Fibroblast of skin of left biceps (primary cell): ENCODE measurements around the gene CARHSP1.
A peak's percentile ranks its signal among the peaks of the same experiment; 100 is the strongest.
"Not testable (repeated sequence)": the region's sequence is repeated elsewhere in the genome, so short reads cannot be mapped to it uniquely, and the experiment has no call there.

Source experiments
- DNase-seq, 2 experiments: peaks; one replicate each; pipeline ENCODE4 v3.0.0-alpha.2; 2013; ENCODE audit warnings: low read depth in 2 of 2

The CARHSP1 gene

DNA sequence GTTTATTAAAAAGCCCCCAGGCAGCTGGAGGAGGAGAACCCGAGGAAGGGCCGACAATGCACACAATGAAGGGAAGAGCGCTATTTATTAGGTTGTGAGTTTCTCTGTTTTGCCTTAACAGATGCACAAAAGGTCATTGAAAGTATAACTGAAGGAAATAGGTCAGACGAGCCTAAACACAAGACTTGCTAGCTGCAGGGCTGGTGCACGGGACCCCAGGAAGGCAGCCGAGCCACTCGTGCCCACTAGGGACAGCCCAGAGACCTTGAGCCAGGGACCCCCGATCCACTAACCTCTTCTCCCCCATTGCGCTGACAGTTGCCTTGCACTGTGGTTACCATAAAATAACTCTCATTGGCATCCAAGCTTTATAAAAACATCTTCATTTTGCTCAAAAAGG lies 24.6 kb upstream of the CARHSP1 start:
- DNase-seq, result no peak

DNA sequence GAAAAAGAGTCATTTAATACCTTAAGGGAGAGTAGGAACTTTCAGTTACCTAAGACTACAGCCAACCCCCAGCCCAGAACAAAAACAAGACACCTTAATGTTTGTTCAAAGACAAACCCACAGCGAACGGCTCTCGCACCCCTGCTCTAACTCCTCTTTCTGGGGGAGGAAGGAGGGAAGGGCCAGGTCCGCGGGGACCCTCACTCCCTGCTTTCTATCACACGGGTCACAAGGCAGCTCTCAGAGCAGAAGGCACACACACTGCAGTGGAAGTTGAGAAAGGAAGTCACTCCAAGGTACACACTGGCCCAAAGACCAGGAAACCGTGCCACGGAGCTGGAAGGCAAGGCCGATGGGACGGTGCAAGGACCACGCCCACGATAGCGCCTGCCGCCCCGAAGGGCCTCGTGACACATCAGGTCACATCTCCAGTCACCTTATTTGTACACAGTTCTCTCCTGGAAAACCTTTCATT lies 23.3 kb upstream of the CARHSP1 start:
- DNase-seq, result no peak

DNA sequence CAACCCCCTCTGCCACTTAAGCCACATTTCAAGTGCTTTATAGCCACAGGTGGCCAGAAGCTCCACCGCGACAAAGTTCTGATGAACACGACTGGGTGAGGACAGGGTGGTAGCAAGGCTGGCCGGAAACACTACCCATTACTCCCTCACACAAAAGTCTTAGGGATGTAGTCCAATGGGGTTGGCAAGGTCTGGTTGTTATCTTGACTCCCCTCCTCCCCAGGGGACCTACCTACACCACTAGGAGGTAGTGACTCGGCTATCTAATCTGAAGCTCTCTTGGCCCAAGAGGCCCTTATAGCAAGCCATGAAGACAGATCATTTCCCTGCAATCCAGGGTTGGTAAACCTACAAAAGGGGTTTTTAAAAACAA lies 21.7 kb upstream of the CARHSP1 start:
- DNase-seq, result no peak

DNA sequence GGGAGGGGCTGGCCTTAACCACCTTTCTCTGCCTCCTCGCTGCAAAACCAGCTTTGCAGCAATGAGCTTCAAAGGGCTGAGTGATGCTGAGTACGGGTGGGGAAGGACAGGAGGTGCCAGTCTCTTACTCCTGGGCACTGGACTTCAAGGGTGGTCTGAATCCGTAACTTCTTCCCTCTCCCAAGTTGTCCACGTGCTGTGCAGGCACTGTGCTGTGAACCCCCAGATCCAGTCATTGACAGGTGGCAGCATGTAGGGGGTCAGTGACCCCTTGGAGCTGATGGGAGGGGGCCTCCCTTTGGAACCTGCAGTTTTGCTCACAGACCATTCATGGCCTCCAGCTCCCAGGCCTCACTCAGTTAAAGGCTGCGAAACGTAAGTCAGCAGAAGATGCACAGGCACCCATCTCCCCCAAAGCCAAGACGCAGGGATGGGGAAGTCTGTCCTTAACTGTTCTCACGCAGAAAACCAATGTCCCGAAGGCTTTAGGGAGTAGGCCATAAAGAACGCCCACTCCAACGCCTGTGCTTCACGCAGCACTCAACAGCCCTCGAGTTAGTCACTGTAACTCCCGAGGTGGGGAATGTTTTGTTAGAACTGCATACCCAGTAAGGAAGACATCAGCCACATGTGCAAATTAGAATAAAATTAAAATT lies 21.2 kb upstream of the CARHSP1 start:
- DNase-seq, result no peak

DNA sequence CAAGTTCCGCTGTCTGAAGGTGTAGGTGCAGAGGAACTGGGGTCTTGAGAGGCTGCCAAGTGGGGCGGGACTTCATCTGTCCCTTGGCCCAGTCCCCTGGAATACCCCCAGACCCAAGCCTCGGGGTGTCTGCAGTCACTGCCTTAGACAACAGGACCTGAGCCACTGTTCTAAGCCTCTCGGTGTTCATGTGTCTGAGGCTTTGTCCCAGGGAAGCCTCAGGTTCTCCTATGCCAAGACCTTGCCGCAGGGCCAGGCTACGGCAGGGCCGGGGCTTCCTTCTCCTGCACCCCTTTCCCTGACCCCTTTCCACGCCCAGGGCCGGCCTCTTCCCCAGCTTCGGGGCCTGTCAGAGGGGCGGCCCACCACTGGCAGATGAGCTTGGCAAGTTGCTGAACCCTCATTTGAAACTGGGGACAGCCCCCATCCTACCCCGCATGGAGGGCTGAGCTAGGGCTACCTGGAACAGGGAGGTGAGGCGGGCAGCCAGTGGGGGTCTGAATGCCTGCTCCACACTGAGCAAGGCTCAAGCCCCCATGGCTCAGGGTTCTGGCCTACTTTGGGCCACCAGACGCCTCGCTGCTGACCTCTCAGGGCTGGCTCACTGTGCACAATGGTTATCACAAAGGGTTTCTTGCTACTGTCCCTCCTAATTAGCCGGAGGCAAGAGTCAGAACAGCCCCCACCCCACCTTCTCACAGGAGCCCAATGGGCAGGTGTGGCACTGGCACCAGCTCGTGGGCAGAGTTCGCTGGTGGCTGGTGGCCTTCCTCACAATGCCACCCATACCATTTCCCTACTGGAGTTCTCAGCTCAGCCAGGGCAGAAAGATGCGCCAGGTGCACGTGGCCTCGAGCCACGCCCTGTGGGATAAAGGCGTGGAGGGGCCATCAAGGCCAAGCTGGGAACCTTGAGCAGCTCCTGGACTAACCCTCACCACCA lies 20.4 kb upstream of the CARHSP1 start:
- no peak for DNase-seq

DNA sequence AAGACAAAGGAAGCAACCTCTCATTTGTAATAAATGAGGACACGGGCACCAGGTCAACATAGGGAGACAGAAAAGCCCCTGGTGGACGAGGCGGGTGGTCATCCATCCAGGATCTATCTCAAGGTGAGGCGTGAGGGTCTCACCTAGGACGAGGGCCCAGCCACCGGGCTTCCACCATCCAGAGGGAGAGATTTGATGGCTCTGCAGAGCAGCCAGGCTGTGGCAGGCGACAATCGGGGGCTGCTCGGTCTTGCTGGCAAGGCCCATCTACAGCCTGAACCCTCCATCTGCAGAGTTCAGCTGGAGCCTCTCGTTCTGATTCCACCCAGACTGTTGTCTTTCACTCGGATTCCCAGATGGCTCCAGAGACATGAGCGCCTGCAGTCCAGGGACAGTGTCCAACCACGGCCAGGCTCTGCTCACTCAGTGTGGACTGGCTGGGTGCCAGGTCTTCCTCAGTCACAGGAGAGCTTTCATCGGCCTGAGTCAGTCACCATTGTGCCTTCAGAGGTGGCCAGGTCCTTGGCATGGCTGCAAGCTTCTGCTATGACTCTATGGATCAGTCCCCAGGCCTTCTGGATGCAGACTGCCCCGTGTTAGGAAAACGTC lies 19.2 kb upstream of the CARHSP1 start:
- DNase-seq, result no peak

DNA sequence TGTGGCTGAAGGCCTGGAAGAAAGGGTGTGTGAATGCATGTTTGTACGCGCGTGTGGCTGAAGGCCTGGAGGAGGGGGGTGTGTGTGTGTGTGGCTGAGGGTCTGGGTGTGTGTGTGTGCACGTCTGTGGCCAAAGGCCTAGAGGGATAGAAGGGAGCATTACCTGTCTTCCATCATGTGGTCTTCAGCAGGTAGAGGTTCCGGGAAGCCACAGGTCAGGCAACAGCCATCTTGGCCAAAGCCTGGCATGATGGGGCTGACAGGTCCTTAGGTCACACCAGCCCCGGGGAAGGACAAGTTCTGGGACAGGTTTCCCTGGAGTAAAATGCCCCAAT lies 18.6 kb upstream of the CARHSP1 start:
- no peak for DNase-seq

DNA sequence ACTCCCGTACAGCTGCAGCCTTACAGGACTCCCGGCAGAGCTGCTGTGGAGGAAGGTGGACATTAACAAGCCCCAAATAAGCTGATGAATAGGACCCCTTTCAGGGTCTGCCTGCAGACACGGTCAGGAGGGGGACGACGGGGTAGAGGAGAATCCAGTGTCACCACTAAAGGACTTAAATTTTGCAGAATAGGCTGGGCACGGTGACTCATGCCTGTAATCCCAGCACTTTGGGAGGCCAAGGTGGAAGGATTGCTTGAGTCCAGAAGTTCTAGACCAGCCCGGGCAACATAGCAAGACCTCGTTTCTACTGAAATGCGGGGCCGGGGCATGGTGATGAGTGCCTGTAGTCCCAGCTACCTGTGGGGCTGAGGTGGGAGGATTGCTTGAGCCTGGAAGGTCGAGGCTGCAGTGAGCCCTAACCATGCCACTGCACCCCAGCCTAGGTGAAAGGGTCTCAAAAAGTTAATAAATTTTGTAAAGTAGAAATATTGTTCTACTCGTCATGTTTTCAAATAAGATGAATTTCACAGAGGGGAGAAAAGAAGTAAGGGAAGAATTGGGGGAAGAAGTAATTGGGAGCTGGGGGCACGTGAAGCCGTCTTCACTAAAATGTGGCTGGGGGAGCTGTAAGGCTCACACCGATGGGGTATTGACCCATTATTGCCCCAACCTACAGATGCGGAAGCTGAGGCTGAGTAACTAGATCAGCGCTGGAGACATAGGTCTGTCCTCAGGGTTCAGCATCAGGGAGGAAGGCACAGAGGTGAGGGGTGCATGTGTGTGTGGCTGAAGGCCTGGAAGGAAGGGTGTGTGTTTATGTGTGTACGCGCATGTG lies 18.0 kb upstream of the CARHSP1 start:
- DNase-seq, result no peak

DNA sequence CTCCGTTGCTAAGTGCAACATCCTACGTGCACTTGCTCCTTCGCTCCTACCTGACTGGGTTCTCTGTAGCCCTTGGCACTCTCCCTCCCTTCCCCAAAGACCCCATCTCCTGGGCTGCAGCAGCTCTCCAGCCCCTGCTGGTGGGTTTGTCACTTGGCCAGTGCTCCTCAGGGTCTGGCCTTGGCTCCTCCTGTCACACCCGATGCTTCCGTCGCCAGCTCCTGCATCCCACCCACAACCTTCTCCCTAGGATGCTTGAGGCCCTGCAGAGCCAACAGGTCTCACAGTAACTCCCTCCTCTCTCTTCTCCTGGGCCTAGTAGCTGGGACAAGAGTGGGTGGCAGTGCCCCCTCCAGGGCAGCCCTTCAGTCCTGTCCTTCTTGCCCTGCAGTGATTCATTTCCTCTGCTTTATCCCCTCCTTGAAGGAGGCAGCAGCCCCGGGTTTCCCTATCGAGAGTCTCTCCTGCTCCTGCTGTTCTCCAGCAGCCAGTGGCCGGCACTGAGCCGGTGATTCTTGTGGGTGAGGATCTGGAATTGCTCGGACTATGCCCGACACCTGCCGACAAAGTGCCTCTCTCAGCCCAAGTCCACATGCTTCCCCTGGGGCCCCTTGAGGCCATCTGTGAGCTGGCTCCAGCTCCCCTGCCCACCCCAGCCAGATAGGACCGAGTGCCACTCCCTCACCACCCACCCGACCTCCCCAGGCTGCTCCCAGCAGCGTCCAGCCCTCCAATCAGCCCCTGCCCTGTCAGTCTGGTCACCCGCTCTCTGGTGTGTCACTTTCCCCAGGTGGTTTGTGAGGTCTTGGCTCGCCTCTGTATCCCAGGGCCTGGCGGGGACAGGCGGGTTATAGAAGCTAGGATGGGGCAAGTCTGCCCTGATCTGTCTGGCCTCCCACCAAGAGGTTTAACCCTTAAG lies 17.1 kb upstream of the CARHSP1 start:
- DNase-seq, result no peak

DNA sequence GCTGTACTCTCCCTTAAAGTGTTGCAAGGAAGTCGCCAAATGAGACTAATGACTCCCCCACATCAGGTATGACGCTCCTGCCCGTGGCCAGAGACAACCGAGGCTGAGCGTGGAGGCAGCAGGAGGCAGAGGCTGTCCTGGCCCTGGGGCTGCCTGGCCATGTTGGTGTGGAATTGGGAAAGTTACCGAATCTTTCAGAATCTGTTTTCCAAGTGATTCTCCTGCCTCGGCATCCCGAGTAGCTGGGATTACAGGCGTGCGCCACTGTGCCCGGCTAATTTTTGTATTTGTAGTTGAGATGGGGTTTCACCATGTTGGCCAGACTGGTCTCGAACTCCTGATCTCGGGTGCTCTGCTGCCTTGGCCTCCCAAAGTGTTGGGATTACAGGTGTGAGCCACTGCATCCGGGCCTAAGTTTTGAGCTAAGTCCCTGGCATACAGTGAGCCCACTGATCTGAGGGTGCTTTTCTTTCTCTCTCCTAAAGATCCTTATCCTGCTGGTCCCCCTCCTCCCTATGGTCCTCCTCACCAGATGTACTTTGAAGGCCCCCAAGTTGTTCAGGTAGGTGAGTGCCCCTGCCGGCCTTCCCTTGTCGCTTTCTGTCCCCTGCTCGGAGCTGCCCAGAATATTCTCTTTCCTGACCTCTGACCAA lies 14.0 kb upstream of the CARHSP1 start:
- DNase-seq, result no peak

DNA sequence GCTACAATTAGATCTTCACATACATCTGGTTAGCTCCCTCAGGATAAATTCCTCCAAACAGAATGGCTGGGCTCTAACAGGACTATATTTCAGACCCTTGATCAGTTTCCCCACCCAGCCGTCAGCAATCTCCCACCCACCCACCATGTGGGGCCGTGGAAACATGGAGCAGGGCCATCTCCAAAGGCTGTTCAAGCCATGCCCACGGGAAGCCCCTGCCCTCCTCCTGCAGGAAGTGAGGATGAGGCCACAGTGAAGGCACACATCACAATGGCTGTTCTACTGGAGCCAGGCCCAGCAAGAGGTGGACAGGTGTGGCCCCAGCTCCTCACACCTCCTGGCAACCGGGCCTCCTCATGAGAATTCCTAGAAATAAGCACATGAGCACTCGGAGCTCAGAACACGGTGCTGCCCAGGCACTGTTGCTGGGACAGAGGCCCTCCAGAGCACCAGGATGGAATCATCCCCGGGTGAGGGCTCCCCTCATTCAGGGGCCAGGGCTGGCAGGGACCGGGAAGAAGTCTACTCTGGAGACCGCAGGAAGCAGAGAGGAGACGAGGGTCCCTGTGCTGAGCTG lies 13.3 kb upstream of the CARHSP1 start, which contains the start of gene LITAFD:
TSS of gene LITAFD (plus strand) at position 311 of the 577 bp plus-strand sequence. CDS start 2,005 bp downstream, outside the sequence.
- DNase-seq, result no peak

DNA sequence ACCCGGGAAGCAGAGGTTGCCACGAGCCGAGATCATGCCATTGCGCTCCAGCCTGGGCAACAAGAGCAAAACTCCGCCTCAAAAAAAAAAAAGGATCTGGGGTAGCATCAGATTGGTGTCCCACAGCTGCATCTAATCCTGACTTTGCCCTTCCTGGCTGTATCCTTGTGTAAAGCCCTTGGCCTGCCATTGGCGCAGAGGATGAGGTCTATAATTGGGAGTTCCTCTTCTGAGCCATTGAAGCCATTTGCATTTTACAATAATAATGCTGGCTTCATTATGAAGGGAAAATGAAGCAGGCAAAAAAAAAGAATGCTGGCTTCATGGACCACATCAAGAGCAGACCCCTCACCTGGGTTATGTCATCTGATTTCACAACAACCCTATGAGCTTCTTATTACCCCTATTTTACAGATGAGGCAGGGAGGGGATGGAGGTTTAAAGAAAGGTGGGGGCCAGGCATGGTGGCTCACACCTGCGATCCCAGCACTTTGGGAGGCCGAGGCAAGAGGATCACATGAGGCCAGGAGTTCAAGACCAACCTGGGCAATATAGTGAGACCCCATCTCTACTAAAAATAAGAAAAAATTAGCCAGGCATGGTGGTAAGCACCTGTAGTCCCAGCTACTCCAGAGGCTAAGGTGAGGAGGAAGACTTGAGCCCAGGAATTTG lies 12.2 kb upstream of the CARHSP1 start:
- DNase-seq, result no peak

DNA sequence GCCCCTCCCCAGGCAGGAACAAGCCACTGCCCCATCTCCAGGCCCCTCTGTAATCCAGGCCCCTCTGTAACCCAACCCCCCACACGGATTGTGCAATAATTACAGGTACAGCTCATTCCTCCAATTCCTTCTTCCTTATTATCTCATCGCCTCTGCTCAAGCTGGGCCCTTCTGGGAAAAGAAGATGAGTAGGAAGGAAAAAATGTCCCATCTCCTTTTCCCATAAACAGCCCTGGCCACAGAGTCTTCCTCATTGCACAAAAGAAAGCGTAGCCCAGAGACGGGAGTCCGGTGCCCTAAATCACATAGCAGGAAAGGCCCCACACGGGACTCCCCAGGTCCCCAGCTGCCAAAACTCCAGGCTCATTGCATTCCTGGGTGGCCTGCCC lies 9.7 kb upstream of the CARHSP1 start:
- DNase-seq, result peak; percentile 80 to 82

DNA sequence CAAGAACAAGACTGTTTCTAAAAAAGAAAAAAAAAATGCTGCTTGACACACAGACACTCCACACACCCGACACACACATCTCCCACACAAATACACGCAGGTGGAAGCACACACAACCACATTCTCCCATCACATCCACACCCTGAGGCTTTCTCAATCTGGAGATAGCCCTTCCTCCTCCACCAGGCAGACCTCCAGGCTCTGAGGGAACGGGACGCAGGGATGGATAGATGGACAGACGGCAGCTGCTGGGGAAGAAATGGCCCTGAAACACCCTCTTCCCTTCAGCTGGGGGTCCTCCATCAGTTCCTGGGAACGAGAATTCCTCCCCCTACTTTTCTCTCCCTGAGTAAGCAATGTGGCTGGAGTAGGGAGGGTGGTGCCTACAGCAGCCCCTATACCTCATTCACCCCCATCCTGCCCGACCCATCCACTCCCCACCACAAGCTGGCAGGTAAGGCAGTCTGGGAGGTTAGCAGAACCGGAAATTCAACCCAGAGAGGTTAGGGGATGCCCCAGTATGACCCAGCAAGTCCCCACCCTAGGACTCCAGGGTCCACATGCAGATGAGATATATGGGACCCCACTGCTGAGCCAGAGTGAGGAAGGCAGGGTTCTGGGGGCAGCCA lies 9.2 kb upstream of the CARHSP1 start:
- no peak for DNase-seq

DNA sequence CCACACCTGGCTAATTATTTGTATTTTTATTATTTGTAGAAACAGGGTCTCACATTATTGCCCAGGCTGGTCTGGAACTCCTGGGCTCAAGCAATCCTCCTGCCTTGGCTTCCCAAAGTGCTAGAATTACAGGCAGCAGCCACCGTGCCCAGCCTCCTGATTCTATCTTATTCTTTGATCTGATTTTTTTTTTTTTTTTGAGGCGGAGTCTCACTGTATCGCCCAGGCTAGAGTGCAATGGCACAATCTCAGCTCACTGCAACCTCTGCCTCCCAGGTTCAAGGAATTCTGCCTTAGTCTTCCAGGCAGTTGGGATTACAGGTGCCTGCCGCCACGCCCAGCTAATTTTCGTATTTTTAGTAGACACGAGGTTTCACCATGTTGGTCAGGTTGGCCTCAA lies 6.5 kb upstream of the CARHSP1 start:
- DNase-seq, result not testable (repeated sequence)

DNA sequence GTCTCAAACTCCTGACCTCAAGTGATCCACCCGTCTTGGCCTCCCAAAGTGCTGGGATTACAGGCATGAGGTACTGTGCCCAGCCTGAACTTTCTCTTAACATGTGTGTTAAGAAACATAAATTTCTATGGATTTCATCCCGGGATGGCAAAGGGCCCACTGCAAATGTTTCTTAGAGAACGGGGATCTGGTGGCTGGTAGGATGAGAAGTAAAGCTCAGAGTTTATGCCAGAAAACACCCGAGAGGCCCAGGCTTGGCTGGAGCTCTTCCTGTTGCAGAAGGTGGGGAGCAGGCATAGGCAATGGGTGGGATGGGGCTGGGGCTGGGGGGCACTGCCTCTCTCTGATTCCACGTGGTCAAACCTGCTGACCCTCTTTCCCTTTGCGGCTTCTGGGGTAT lies 5.6 kb upstream of the CARHSP1 start:
- peak; percentile 25 to 38 for DNase-seq

DNA sequence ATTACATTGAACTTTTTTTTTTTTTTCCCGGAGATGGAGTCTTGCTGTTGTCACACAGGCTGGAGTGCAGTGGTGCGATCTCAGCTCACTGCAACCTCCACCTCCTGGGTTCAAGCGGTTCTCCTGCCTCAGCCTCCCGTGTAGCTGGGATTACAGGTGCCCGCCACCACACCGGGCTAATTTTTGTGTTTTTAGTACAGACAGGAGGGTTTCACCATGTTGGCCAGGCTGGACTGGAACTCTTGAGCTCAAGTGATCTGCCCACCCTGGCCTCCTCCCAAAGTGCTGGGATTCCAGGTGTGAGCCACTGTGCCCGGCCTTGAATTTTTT lies 5.0 kb upstream of the CARHSP1 start:
- not testable (repeated sequence) for DNase-seq

DNA sequence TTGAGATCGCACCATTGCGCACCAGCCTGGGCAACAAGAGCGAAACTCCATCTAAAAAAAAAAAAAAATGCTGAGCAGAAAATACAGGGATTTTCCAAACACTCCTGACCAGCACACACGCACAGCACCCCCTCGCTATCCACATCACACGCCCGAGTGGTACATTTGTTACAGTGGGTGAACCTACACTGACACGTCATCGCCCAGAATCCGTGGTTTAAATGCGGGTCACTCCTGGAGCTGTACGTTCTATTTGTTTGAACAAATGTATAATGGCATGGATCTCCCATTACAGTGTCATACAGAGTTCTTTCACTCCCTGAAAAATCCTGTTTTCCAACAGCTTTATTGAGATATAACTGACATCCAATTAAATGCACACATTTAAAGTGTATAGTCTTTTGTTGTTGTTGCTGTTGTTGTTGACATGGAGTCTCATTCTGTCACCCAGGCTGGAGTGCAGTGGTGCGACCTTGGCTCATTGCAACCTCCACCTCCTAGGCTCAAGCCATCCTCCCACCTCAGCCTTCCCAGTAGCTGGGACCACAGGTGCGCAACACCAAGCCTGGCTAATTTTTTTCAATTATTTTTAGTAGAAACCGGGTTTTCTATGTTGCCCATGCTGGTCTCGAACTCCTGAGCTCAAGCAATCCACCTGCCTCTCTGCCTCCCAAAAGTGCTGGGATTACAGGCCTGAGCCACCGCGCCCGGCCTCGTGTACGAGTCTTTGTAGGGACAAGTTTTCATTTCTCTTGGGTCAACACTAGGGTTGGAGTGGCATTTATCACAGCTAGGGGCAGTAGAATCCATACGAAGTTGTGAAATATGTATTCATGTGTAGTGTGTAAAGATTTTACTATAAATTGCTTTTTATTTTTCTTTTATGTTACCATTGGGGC lies 4.4 kb upstream of the CARHSP1 start:
- DNase-seq, result no peak
